Gastroesophageal sphincter (tissue), 4 donors: ENCODE measurements around the gene TROAP. TPM values are rescaled to one million over a fixed set of nuclear protein-coding genes. Genes with fewer than 3 reads are reported as not detected.
A peak's percentile ranks its signal among the peaks of the same experiment; 100 is the strongest.

Source experiments
- ATAC-seq: fragments of 150-250 bp; one replicate; pipeline ENCODE4 v1.9.1; 2016; ENCODE audit warnings: mild to moderate bottlenecking, moderate library complexity
- H3K27ac ChIP-seq, 4 donors: fragments of 200-600 bp; sonication (generic) in 3 of 4; 1 replicate in 3 of 4; 2 replicates in 1 of 4; pipeline ENCODE4 v1.5.1; 2016 to 2019
- H3K27me3 ChIP-seq: fragments of 200-600 bp; sonication (generic); one replicate; pipeline ENCODE4 v1.5.1; 2019
- H3K36me3 ChIP-seq, 2 donors: fragments of 200-600 bp; sonication (generic); one replicate each; pipeline ENCODE4 v1.5.1; 2019; ENCODE audit warnings: control low read depth in 1 of 2
- H3K4me1 ChIP-seq, 3 donors: fragments of 200-600 bp; sonication (generic); 1 replicate in 2 of 3; 2 replicates in 1 of 3; pipeline ENCODE4 v1.5.1; 2016 to 2019; ENCODE audit warnings: control low read depth in 2 of 3
- H3K4me3 ChIP-seq, 2 donors: fragments of 200-600 bp; sonication (generic); one replicate each; pipeline ENCODE4 v1.5.1; 2019; ENCODE audit warnings: mild to moderate bottlenecking in 1 of 2, moderate library complexity in 1 of 2
- H3K9me3 ChIP-seq, 3 donors: fragments of 200-600 bp; sonication (generic); one replicate each; pipeline ENCODE4 v1.5.1; 2017 to 2019; ENCODE audit warnings: control low read depth in 2 of 3
- EP300 ChIP-seq: sonication (generic); formaldehyde crosslinking; IDR thresholded peaks from one replicate; pipeline ENCODE4 v1.6.1; 2017; ENCODE audit warnings: antibody characterized with exemption, mild to moderate bottlenecking
- POLR2A ChIP-seq, 2 donors: fragments of 450-650 bp; IDR thresholded peaks; one replicate each; pipeline ENCODE4 v1.6.1; 2017; ENCODE audit warnings: antibody characterized with exemption in 2 of 2, mild to moderate bottlenecking in 2 of 2, moderate library complexity in 1 of 2
- POLR2AphosphoS5 ChIP-seq: sonication (generic); formaldehyde crosslinking; IDR thresholded peaks from one replicate; pipeline ENCODE4 v1.6.1; 2017; ENCODE audit warnings: antibody characterized with exemption
- WGBS, 2 donors: methylation state at CpG; one replicate each; pipeline ENCODE4 v1.1.5; 2018; ENCODE audit warnings: low coverage in 1 of 2; 5-methylcytosine and 5-hydroxymethylcytosine counted together
- total RNA-seq, 4 donors: library from RNA; depleted of rRNA; stranded (reverse); fragments of >200 nt; gene quantifications; one replicate each; pipeline ENCODE4 v1.1.0, GENCODE V29; 2016
- TF ChIP-seq, protein P1 (sequence below), 4 experiments: fragments of 200-600 bp in 2 of 4; fragments of 450-650 bp in 2 of 4; sonication (generic) in 1 of 4; IDR thresholded peaks; one replicate each; pipeline ENCODE4 v1.5.1; 2017 to 2019; ENCODE audit warnings: antibody characterized with exemption in 4 of 4, mild to moderate bottlenecking in 2 of 4, moderate library complexity in 2 of 4

TROAP gene
- total RNA-seq, 4 donors from 2014 or later = 0.22 TPM; not detected in 3

GRCh38 chr12:49357103-49357678 lies 34.1 kb downstream of the TROAP start:
- H3K4me3 ChIP-seq = no peak overlapping the region
- WGBS, 2 donors = 12 to 19% methylated on average over 3 of the region's 3 CpGs
- H3K36me3 ChIP-seq = no peaks in the 10 kb centered on the region
- no peak overlapping the region for H3K27ac ChIP-seq
- ATAC-seq = no peak
- TF ChIP-seq EP300 = no peak
- TF ChIP-seq, protein P1, sequence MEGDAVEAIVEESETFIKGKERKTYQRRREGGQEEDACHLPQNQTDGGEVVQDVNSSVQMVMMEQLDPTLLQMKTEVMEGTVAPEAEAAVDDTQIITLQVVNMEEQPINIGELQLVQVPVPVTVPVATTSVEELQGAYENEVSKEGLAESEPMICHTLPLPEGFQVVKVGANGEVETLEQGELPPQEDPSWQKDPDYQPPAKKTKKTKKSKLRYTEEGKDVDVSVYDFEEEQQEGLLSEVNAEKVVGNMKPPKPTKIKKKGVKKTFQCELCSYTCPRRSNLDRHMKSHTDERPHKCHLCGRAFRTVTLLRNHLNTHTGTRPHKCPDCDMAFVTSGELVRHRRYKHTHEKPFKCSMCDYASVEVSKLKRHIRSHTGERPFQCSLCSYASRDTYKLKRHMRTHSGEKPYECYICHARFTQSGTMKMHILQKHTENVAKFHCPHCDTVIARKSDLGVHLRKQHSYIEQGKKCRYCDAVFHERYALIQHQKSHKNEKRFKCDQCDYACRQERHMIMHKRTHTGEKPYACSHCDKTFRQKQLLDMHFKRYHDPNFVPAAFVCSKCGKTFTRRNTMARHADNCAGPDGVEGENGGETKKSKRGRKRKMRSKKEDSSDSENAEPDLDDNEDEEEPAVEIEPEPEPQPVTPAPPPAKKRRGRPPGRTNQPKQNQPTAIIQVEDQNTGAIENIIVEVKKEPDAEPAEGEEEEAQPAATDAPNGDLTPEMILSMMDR (IDR thresholded peaks at IDR 0.05) = peak in 3 of 4 experiments; percentile 24 to 34 (median 34)
- no peak for TF ChIP-seq POLR2AphosphoS5
- TF ChIP-seq POLR2A (IDR thresholded peaks at IDR 0.05) = no peak
- peaks cover 0 to 7% (median 0%) of the 10 kb centered on the region in 3 donors for H3K4me1 ChIP-seq
- H3K27me3 ChIP-seq = peaks cover 52% of the 10 kb centered on the region
- H3K9me3 ChIP-seq = no peaks in the 10 kb centered on the region

DNA sequence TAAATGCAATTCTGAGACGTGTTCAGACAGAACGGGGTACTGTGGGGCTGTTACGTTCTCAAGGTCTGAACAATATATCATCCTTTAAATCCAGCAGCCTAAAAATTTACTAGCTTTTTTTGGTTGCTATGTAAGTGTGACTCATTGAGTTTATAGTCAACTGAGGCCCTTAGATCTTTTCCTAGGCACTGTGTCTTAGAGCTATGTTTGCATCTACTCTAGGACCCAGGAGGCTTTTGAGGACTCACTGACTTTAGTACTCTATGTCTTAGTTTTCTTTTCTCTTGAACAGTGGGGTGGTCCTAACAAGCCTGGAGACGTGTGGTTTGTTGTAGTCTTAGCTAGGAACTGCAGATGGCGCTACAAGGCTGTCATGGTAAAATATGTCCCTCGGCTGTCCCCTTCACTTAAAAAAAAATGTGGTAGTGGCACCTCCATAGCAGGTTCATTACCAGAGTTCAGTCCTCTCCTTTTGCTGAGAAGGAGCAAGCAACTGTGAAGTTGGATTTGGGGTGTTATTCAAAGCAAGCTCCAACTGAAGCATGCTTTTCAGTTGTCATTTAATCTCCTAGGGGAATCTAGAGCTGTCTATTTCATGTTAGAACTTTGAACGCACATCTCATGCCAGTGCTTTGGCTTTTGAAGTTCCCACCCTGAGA lies 35.6 kb downstream of the TROAP start:
- H3K4me1 ChIP-seq = peaks cover 0 to 7% (median 0%) of the 10 kb centered on the region in 3 donors
- H3K9me3 ChIP-seq = no peaks in the 10 kb centered on the region
- no peak overlapping the region for H3K27ac ChIP-seq
- ATAC-seq = peak; percentile 67
- H3K36me3 ChIP-seq = no peaks in the 10 kb centered on the region
- H3K4me3 ChIP-seq = no peak overlapping the region
- TF ChIP-seq POLR2A (IDR thresholded peaks at IDR 0.05) (no peak), EP300 (no peak), POLR2AphosphoS5 (no peak)
- TF ChIP-seq, protein P1 (IDR thresholded peaks at IDR 0.05) = peak; percentile 48 to 82 (median 63)
- 9 to 17% methylated on average over 7 of the region's 7 CpGs for WGBS, 2 donors
- H3K27me3 ChIP-seq = peaks cover 39% of the 10 kb centered on the region

- H3K27ac ChIP-seq = no peak overlapping the region
- no peak overlapping the region for H3K4me3 ChIP-seq
- no peaks in the 10 kb centered on the region for H3K36me3 ChIP-seq
- TF ChIP-seq POLR2AphosphoS5 (no peak), EP300 (no peak), POLR2A (IDR thresholded peaks at IDR 0.05) (no peak)
- TF ChIP-seq, protein P1 (IDR thresholded peaks at IDR 0.05) = no peak
- WGBS, 2 donors = 73% methylated on average over 7 of the region's 7 CpGs; no CpG with 5 or more reads in 1 of the 2 donors
- H3K9me3 ChIP-seq = no peaks in the 10 kb centered on the region
- peaks cover 30% of the 10 kb centered on the region for H3K27me3 ChIP-seq
- ATAC-seq = no peak
- peaks cover 0 to 7% (median 0%) of the 10 kb centered on the region in 3 donors for H3K4me1 ChIP-seq
Measured at GRCh38 chr12:49359671-49360070, 36.6 kb downstream of the TROAP start.

DNA sequence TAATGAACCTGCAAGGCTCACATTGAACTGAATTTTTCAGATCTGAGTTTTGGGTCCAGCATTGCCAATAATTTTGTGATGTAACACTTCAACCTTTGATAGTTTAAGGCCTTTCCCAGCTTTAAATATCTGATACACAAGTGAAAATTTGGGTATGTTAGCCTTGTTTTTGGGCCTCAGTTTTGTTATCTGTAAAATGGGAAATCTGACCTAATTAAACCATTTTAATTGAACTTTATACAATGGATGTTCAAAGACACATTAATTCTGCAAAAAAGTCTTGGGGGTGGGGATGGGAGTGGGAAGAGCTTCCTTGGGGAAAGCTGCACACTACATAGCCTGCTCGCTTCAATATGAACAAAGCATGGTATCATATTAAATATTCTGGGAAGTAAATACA lies 39.0 kb downstream of the TROAP start:
- no peak overlapping the region for H3K4me3 ChIP-seq
- peaks cover 0 to 18% (median 0%) of the 10 kb centered on the region in 3 donors for H3K4me1 ChIP-seq
- no peaks in the 10 kb centered on the region for H3K9me3 ChIP-seq
- no peak overlapping the region for H3K27ac ChIP-seq
- TF ChIP-seq EP300 (no peak), POLR2AphosphoS5 (no peak), POLR2A (IDR thresholded peaks at IDR 0.05) (no peak)
- TF ChIP-seq, protein P1 (IDR thresholded peaks at IDR 0.05) = no peak
- 70 to 100% methylated on average over 1 of the region's 1 CpG for WGBS, 2 donors
- no peaks in the 10 kb centered on the region for H3K36me3 ChIP-seq
- H3K27me3 ChIP-seq = peaks cover 18% of the 10 kb centered on the region
- ATAC-seq = no peak

- Histone ChIP-seq H3K9me3 (no peaks in the 10 kb centered on the region), H3K27ac (no peak overlapping the region), H3K36me3 (no peaks in the 10 kb centered on the region), H3K27me3 (peaks cover 6% of the 10 kb centered on the region), H3K4me1 (peaks cover 0 to 34% (median 13%) of the 10 kb centered on the region in 3 donors), H3K4me3 (no peak overlapping the region)
- TF ChIP-seq POLR2A (IDR thresholded peaks at IDR 0.05) = no peak
- no peak for TF ChIP-seq POLR2AphosphoS5
- TF ChIP-seq, protein P1 (IDR thresholded peaks at IDR 0.05) = no peak
- no peak for TF ChIP-seq EP300
- WGBS, 2 donors = 80 to 82% methylated on average over 1 of the region's 1 CpG
- ATAC-seq = no peak
Measured at GRCh38 chr12:49364989-49365388, 41.9 kb downstream of the TROAP start.
